Dermis microvascular lymphatic vessel endothelial cell (primary cell): ENCODE data around the gene PGLYRP1. TPM values are rescaled to one million over a fixed set of nuclear protein-coding genes. Genes with fewer than 3 reads are reported as not detected.

Source experiments
- DNase-seq, 2 donors: peaks; one replicate each; pipeline versions ENCODE4 v3.0.0 to v3.0.0-alpha.2; 2010; ENCODE audit warnings: low read depth in 2 of 2
- total RNA-seq: library from RNA; depleted of rRNA; stranded (reverse); fragments of >200 nt; gene quantifications from 2 replicates; pipeline ENCODE4 v1.2.1, GENCODE V29; 2014

Gene PGLYRP1
- total RNA-seq, 1 donor from 2014 or later: not detected

- no peak for DNase-seq
Observed at GRCh38 chr19:46032597-46033025, 9.8 kb upstream of the PGLYRP1 start.

- no peak for DNase-seq
Observed at GRCh38 chr19:46031781-46032596, 9.1 kb upstream of the PGLYRP1 start.

- DNase-seq: no peak
Observed at GRCh38 chr19:46030812-46031550, 8.1 kb upstream of the PGLYRP1 start.

- no peak for DNase-seq
Observed at GRCh38 chr19:46025835-46026234, 3.0 kb upstream of the PGLYRP1 start.

- no peak for DNase-seq
Observed at GRCh38 chr19:46023311-46023779, 492 bp upstream of the PGLYRP1 start.

GRCh38 chr19:46022061-46022430 lies 807 bp downstream of the PGLYRP1 start:
- DNase-seq: no peak

- DNase-seq: no peak
Observed at GRCh38 chr19:46021531-46022041, 1.3 kb downstream of the PGLYRP1 start.

GRCh38 chr19:46020819-46021125 lies 2.1 kb downstream of the PGLYRP1 start:
- no peak for DNase-seq

- DNase-seq: no peak
Observed at GRCh38 chr19:46019270-46019669, 3.6 kb downstream of the PGLYRP1 start.

- DNase-seq: no peak
Observed at GRCh38 chr19:46018729-46019251, 4.1 kb downstream of the PGLYRP1 start.

- DNase-seq: no peak
Observed at GRCh38 chr19:46017874-46018675, 4.8 kb downstream of the PGLYRP1 start.

- no peak for DNase-seq
Observed at GRCh38 chr19:46017095-46017429, 5.8 kb downstream of the PGLYRP1 start.

GRCh38 chr19:46016426-46017094 lies 6.3 kb downstream of the PGLYRP1 start:
- peak; percentile 43 to 83 for DNase-seq

GRCh38 chr19:46015687-46016425 lies 7.0 kb downstream of the PGLYRP1 start:
- no peak for DNase-seq

- DNase-seq: peak in 1 of 2 donors; percentile 62
Observed at GRCh38 chr19:46014941-46015686, 7.7 kb downstream of the PGLYRP1 start.

- DNase-seq: no peak
Observed at GRCh38 chr19:46014534-46014933, 8.3 kb downstream of the PGLYRP1 start.

GRCh38 chr19:46009530-46010510 lies 13.0 kb downstream of the PGLYRP1 start:
- peak in 1 of 2 donors; percentile 72 for DNase-seq

GRCh38 chr19:46006411-46006810 lies 16.4 kb downstream of the PGLYRP1 start:
- no peak for DNase-seq
